SK-N-SH (cell line): ENCODE measurements around the gene TACC2.

Source experiments
- FOSL2 ChIP-seq: IDR thresholded peaks from 2 replicates; pipeline ENCODE4 v1.4.0; 2012; ENCODE audit warnings: low read depth, mild to moderate bottlenecking, moderate library complexity, borderline replicate concordance
- POLR2AphosphoS5 ChIP-seq: IDR thresholded peaks from 2 replicates; pipeline ENCODE4 v1.6.1; 2012; ENCODE audit warnings: low read depth, low read length
- SIN3A ChIP-seq: IDR thresholded peaks from 2 replicates; pipeline ENCODE4 v1.6.1; 2012; ENCODE audit warnings: low read depth, mild to moderate bottlenecking, low read length, moderate library complexity, borderline replicate concordance
- TF ChIP-seq, protein P1 (sequence below): fragments of 200-600 bp; sonication (generic); IDR thresholded peaks from 2 replicates; pipeline ENCODE4 v1.6.1; 2017; ENCODE audit warnings: antibody characterized with exemption, mild to moderate bottlenecking, moderate library complexity

DNA sequence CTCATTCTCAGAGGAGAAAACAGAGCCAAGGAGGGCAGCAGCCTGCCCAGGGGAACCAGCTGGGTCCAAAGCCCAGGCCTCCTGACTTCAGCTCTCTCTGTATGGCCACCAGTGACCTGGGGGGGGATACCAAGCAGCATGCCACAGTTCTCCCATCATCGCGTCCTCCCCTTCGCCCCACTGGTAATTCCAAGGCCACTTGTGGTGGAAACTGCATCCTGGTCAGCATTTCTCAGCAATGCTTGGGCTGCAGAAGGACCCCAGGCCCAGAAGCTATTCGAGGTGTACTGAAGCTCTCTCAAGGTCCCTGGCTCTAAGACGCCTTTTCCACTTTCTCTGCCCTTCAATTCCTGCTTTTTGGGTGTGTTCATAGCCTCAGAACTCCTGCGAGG lies 309.2 kb downstream of the TACC2 start:
- TF ChIP-seq FOSL2 (no peak), POLR2AphosphoS5 (no peak), SIN3A (no peak)
- TF ChIP-seq, protein P1, sequence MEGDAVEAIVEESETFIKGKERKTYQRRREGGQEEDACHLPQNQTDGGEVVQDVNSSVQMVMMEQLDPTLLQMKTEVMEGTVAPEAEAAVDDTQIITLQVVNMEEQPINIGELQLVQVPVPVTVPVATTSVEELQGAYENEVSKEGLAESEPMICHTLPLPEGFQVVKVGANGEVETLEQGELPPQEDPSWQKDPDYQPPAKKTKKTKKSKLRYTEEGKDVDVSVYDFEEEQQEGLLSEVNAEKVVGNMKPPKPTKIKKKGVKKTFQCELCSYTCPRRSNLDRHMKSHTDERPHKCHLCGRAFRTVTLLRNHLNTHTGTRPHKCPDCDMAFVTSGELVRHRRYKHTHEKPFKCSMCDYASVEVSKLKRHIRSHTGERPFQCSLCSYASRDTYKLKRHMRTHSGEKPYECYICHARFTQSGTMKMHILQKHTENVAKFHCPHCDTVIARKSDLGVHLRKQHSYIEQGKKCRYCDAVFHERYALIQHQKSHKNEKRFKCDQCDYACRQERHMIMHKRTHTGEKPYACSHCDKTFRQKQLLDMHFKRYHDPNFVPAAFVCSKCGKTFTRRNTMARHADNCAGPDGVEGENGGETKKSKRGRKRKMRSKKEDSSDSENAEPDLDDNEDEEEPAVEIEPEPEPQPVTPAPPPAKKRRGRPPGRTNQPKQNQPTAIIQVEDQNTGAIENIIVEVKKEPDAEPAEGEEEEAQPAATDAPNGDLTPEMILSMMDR = no peak
